H1 (cell line): ENCODE results near the gene ARHGEF3. TPM values are rescaled to one million over a fixed set of nuclear protein-coding genes. Genes with fewer than 3 reads are reported as not detected.

Source experiments
- CTCF ChIA-PET: fragments of 300-600 bp; sonication (Branson Sonifier 250); formaldehyde crosslinking; loops from one replicate; lab custom pipeline; 2021; ENCODE audit not compliant: partially characterized antibody; lab: Charles Lee
- POLR2A ChIA-PET: fragments of 300-600 bp; sonication (Branson Sonifier 250); formaldehyde crosslinking; loops from one replicate; lab custom pipeline; 2021; ENCODE audit warnings: inconsistent platforms; ENCODE audit not compliant: partially characterized antibody; lab: Charles Lee
- DNase-seq, 2 experiments: peaks; one replicate each; pipeline versions ENCODE4 v3.0.0 to v3.0.0-alpha.2; 2010 to 2022; ENCODE audit warnings: low spot score in 2 of 2, low read depth in 1 of 2, mixed read lengths in 1 of 2
- FAIRE-seq: peaks from 2 replicates; lab custom pipeline; 2011; peaks lifted over from hg19 to GRCh38; lab: Jason Lieb, UNC
- H2AFZ ChIP-seq: 2 replicates; pipeline ENCODE4 v1.8.1; 2012; ENCODE audit warnings: low read length, inconsistent platforms
- H2AK5ac ChIP-seq: 2 replicates; pipeline ENCODE4 v1.6.1; 2013; ENCODE audit warnings: low read depth, low read length
- H2BK120ac ChIP-seq: replicated peaks from 2 replicates; pipeline ENCODE3; 2013; ENCODE audit warnings: low read depth, low read length, inconsistent platforms
- H2BK12ac ChIP-seq: 2 replicates; pipeline ENCODE4 v1.6.1; 2013; ENCODE audit warnings: low read depth, low read length
- H2BK15ac ChIP-seq: 2 replicates; pipeline ENCODE4 v1.6.1; 2013; ENCODE audit warnings: low read length
- H2BK20ac ChIP-seq: 2 replicates; pipeline ENCODE4 v1.6.1; 2013; ENCODE audit warnings: low read length
- H2BK5ac ChIP-seq: 2 replicates; pipeline ENCODE4 v1.6.1; 2013; ENCODE audit warnings: low read depth, low read length
- H3K14ac ChIP-seq: 2 replicates; pipeline ENCODE4 v1.6.1; 2013; ENCODE audit warnings: inconsistent platforms; ENCODE audit not compliant: insufficient read length
- H3K18ac ChIP-seq: 2 replicates; pipeline ENCODE4 v1.6.1; 2013; ENCODE audit warnings: low read length; ENCODE audit errors: extremely low read depth
- H3K23ac ChIP-seq: 2 replicates; pipeline ENCODE4 v1.6.1; 2013; ENCODE audit warnings: inconsistent platforms; ENCODE audit not compliant: insufficient read length
- H3K23me2 ChIP-seq: 2 replicates; pipeline ENCODE4 v1.6.1; 2013; ENCODE audit warnings: low read depth, low read length
- H3K27ac ChIP-seq: 2 replicates; pipeline ENCODE4 v1.6.1; 2011; ENCODE audit warnings: low read depth, low read length, inconsistent platforms
- H3K27me3 ChIP-seq, 4 experiments: replicated peaks in 1 of 4; 1 replicate in 1 of 4; 2 replicates in 3 of 4; pipeline versions ENCODE4 v1.6.1 to v1.8.1; 2011 to 2013; ENCODE audit warnings: low read length in 3 of 4, mild to moderate bottlenecking in 3 of 4, inconsistent platforms in 2 of 4, mixed read lengths in 2 of 4, moderate library complexity in 1 of 4; ENCODE audit not compliant: control insufficient read depth in 3 of 4, insufficient read depth in 3 of 4; ENCODE audit errors: extremely low read depth in 1 of 4
- H3K36me3 ChIP-seq, 4 experiments: 2 replicates each; pipeline versions ENCODE4 v1.6.1 to v1.8.1; 2011 to 2013; ENCODE audit warnings: mild to moderate bottlenecking in 4 of 4, low read length in 3 of 4, moderate library complexity in 2 of 4, control low read depth in 1 of 4, inconsistent platforms in 1 of 4; ENCODE audit not compliant: insufficient read depth in 4 of 4, control insufficient read depth in 2 of 4
- H3K4ac ChIP-seq: replicated peaks from 2 replicates; pipeline ENCODE3; 2013; ENCODE audit warnings: low read length, low read depth, mixed read lengths, inconsistent platforms; ENCODE audit not compliant: insufficient read length
- H3K4me1 ChIP-seq, 4 experiments: replicated peaks in 1 of 4; 1 replicate in 1 of 4; 2 replicates in 3 of 4; pipeline versions ENCODE4 v1.6.1 to v1.8.1; 2011 to 2013; ENCODE audit warnings: low read length in 3 of 4, inconsistent platforms in 2 of 4, mixed read lengths in 1 of 4; ENCODE audit not compliant: insufficient read depth in 4 of 4, control insufficient read depth in 3 of 4
- H3K4me2 ChIP-seq, 2 experiments: 2 replicates each; pipeline versions ENCODE4 v1.6.1 to v1.8.1; 2011 to 2013; ENCODE audit warnings: low read depth in 2 of 2, low read length in 2 of 2, control low read depth in 1 of 2, inconsistent platforms in 1 of 2, mild to moderate bottlenecking in 1 of 2; ENCODE audit not compliant: insufficient read depth in 1 of 2
- H3K4me3 ChIP-seq, 4 experiments: fragments of 200-600, 300-600 bp in 1 of 4; sonication (generic), shearing (Covaris generic), sonication (Bioruptor Twin) in 1 of 4; 2 replicates each; pipeline versions ENCODE4 v1.5.1 to v1.8.1; 2011 to 2016; ENCODE audit warnings: low read length in 4 of 4, low read depth in 3 of 4, control low read depth in 2 of 4, inconsistent platforms in 2 of 4, mild to moderate bottlenecking in 2 of 4, mixed read lengths in 1 of 4, moderate library complexity in 1 of 4; ENCODE audit not compliant: insufficient read depth in 2 of 4; ENCODE audit errors: extremely low read depth in 1 of 4
- H3K56ac ChIP-seq: replicated peaks from 2 replicates; pipeline ENCODE3; 2013; ENCODE audit warnings: low read depth, mild to moderate bottlenecking, mixed read lengths, low read length, inconsistent platforms; ENCODE audit not compliant: insufficient read length
- H3K79me1 ChIP-seq: 2 replicates; pipeline ENCODE4 v1.6.1; 2013; ENCODE audit warnings: low read depth, low read length, control low read depth
- H3K79me2 ChIP-seq, 2 experiments: 2 replicates each; pipeline versions ENCODE4 v1.6.1 to v1.8.1; 2012 to 2013; ENCODE audit warnings: low read length in 2 of 2, mild to moderate bottlenecking in 2 of 2, inconsistent platforms in 1 of 2; ENCODE audit not compliant: insufficient read depth in 2 of 2, control insufficient read depth in 1 of 2
- H3K9ac ChIP-seq, 4 experiments: replicated peaks in 1 of 4; 1 replicate in 1 of 4; 2 replicates in 3 of 4; pipeline versions ENCODE4 v1.6.1 to v1.8.1; 2011 to 2013; ENCODE audit warnings: low read depth in 3 of 4, low read length in 3 of 4, control low read depth in 2 of 4, mild to moderate bottlenecking in 2 of 4, moderate library complexity in 2 of 4, inconsistent platforms in 1 of 4; ENCODE audit errors: extremely low read depth in 1 of 4
- H3K9me3 ChIP-seq, 2 experiments: 2 replicates each; pipeline versions ENCODE4 v1.6.1 to v1.8.1; 2012 to 2013; ENCODE audit warnings: mild to moderate bottlenecking in 2 of 2, moderate library complexity in 2 of 2, control low read depth in 1 of 2, inconsistent platforms in 1 of 2, low read depth in 1 of 2, low read length in 1 of 2, mixed read lengths in 1 of 2; ENCODE audit not compliant: insufficient read depth in 2 of 2
- H4K20me1 ChIP-seq, 2 experiments: replicated peaks in 1 of 2; 2 replicates each; pipeline versions ENCODE3 to v1.8.1; 2011 to 2013; ENCODE audit warnings: inconsistent platforms in 2 of 2, low read length in 2 of 2, mild to moderate bottlenecking in 1 of 2; ENCODE audit not compliant: insufficient read depth in 2 of 2, control insufficient read depth in 1 of 2
- H4K5ac ChIP-seq: 2 replicates; pipeline ENCODE4 v1.6.1; 2013; ENCODE audit warnings: low read length, low read depth, mixed read lengths, inconsistent platforms; ENCODE audit not compliant: insufficient read length
- H4K8ac ChIP-seq: 2 replicates; pipeline ENCODE4 v1.8.0; 2013; ENCODE audit warnings: mild to moderate bottlenecking, moderate library complexity, low read length, inconsistent platforms; ENCODE audit not compliant: insufficient read depth; ENCODE audit errors: extremely low read depth
- H4K91ac ChIP-seq: replicated peaks from 2 replicates; pipeline ENCODE3; 2013; ENCODE audit warnings: low read length, mixed read lengths, inconsistent platforms; ENCODE audit not compliant: insufficient read length
- FOSL1 ChIP-seq: IDR thresholded peaks from 2 replicates; pipeline ENCODE4 v1.6.1; 2011; ENCODE audit warnings: mild to moderate bottlenecking, low read depth, low read length, moderate library complexity; ENCODE audit not compliant: insufficient read depth
- NANOG ChIP-seq: IDR thresholded peaks from 2 replicates; pipeline ENCODE4 v1.6.1; 2011; ENCODE audit warnings: low read length, low read depth, mild to moderate bottlenecking, inconsistent platforms; ENCODE audit not compliant: insufficient read depth, poor library complexity, severe bottlenecking
- RAD21 ChIP-seq, 2 experiments: IDR thresholded peaks in 1 of 2; conservative IDR thresholded peaks in 1 of 2; 2 replicates each; pipeline ENCODE4 v1.6.1; 2011; ENCODE audit warnings: low read depth in 2 of 2, low read length in 2 of 2, improper control_type of control experiment in 1 of 2, inconsistent platforms in 1 of 2, mild to moderate bottlenecking in 1 of 2, moderate library complexity in 1 of 2
- TCF12 ChIP-seq: IDR thresholded peaks from 2 replicates; pipeline ENCODE4 v1.6.1; 2011; ENCODE audit warnings: low read depth, mild to moderate bottlenecking, low read length
- polyA plus RNA-seq, 7 experiments: library from polyadenylated mRNA; depleted of rRNA in 3 of 7; stranded (reverse) in 5 of 7; unstranded in 2 of 7; fragments of >200 nt in 5 of 7; fragments of 200-250 nt in 2 of 7; gene quantifications; 1 replicate in 5 of 7; 2 replicates in 1 of 7; 4 replicates in 1 of 7; pipeline versions ENCODE4 v1.2.1 to v1.2.3, GENCODE V29; 2011 to 2013; ENCODE audit warnings: missing spikeins in 2 of 7, mixed read lengths in 2 of 7
- total RNA-seq: library from RNA; stranded (reverse); fragmentation: NEBNext Ultra II Directional; extraction: Animal tissue kit (Norgen Biotek cat#: 25700); gene quantifications from 2 replicates; pipeline ENCODE4 v1.2.1, GENCODE V29; 2021

Gene ARHGEF3
- total and polyA plus RNA-seq, 2 of the 8 experiments (the other 6 are each of a cell fraction or from before 2014, with no cell fraction given), result 2.8 to 6.0 TPM

GRCh38 chr3:56833022-56833421, 31.3 kb upstream of the ARHGEF3 start:
- no peak overlapping the region for H4K5ac ChIP-seq
- H3K79me1 ChIP-seq, result no peaks in the 10 kb centered on the region
- H2BK5ac ChIP-seq, result no peak overlapping the region
- TF ChIP-seq NANOG (no peak), RAD21 (IDR thresholded peaks at IDR 0.05 in 1 of 2, conservative IDR thresholded peaks at IDR 0.05 in 1 of 2; ENCODE audit: low read depth in 2 of 2, low read length in 2 of 2) (no peak), FOSL1 (no peak), TCF12 (no peak)
- ChIA-PET POLR2A (no interaction called here), CTCF (interaction anchor here (1.0 to 3.6 kb wide), 3 partner anchors 15 to 35 kb away, joined by 3 to 9 read pairs (median 3); no protein-coding TSS in a partner anchor)
- H3K4ac ChIP-seq, result no peak overlapping the region
- no peak for DNase-seq
- H4K8ac ChIP-seq, result no peak overlapping the region
- H3K27me3 ChIP-seq, result no peaks in the 10 kb centered on the region
- H2BK20ac ChIP-seq, result no peak overlapping the region
- no peak overlapping the region for H2AFZ ChIP-seq
- no peak overlapping the region for H2AK5ac ChIP-seq
- no peaks in the 10 kb centered on the region; the same call in 1 of the 2 replicates for H3K23me2 ChIP-seq
- no peak overlapping the region for H4K91ac ChIP-seq
- H3K18ac ChIP-seq, result no peak overlapping the region
- H2BK120ac ChIP-seq, result no peak overlapping the region
- no peak overlapping the region for H3K4me3 ChIP-seq
- H3K9ac ChIP-seq, result no peak overlapping the region
- H3K23ac ChIP-seq, result no peak overlapping the region
- no peak overlapping the region for H2BK15ac ChIP-seq
- no peaks in the 10 kb centered on the region for H3K79me2 ChIP-seq
- no peaks in the 10 kb centered on the region for H4K20me1 ChIP-seq
- H3K56ac ChIP-seq, result no peak overlapping the region
- H3K9me3 ChIP-seq, result no peaks in the 10 kb centered on the region
- H3K4me1 ChIP-seq, result no peaks in the 10 kb centered on the region
- H3K36me3 ChIP-seq, result no peaks in the 10 kb centered on the region
- no peak overlapping the region for H3K4me2 ChIP-seq
- no peak overlapping the region for H3K27ac ChIP-seq
- no peak overlapping the region for H2BK12ac ChIP-seq
- FAIRE-seq, result no peak
- H3K14ac ChIP-seq, result no peak overlapping the region
